HG02588 (cell line): ENCODE results near the gene RNASE12.
"Not testable (repeated sequence)": the region's sequence is repeated elsewhere in the genome, so short reads cannot be mapped to it uniquely, and the experiment has no call there.

Experiments
- ATAC-seq: cut with Tn5 transposase; IDR thresholded peaks from one replicate; pipeline ENCODE4 v1.9.1; 2021; ENCODE audit warnings: mild to moderate bottlenecking, moderate library complexity; ENCODE audit not compliant: unreplicated experiment

RNASE12 gene

GRCh38 chr14:20591235-20591634 is at the start of gene RNASE12:
Gene RNASE12 (minus strand): TSS chr14:20591376. CDS start chr14:20590723, 653 bp downstream.
- ATAC-seq: no peak

- ATAC-seq: peak; percentile 53
Observed at GRCh38 chr14:20632831-20633691, 41.9 kb upstream of the RNASE12 start.

GRCh38 chr14:20632448-20632830 is 41.3 kb upstream of the RNASE12 start:
- ATAC-seq: no peak

DNA sequence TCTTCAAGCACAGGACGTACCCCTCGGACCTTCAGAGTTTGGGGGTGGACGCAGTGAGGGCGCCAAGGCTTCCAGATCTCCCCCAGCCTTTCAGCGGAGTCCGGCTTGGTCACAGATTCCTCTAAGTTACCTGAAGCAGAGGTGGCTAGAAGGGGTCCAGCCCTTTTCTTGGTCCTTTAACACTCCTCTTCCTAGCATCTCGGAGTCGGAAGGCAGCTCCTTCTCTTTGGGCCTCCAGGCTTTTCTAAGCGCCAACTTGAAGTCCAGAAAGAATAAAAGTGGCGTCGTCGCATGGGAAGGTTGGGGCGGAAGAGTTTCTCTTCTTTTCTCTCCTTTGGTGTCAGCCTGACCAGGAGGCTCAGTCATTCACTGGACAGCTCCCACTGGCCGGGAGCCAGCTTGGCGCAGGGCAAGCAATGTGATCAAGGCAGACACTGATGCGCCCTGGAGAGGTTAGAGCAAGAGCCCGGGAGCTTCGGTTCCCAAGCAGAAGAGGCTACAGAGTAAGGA is 40.8 kb upstream of the RNASE12 start:
- no peak for ATAC-seq

GRCh38 chr14:20631023-20631879 is 40.1 kb upstream of the RNASE12 start:
- no peak for ATAC-seq

DNA sequence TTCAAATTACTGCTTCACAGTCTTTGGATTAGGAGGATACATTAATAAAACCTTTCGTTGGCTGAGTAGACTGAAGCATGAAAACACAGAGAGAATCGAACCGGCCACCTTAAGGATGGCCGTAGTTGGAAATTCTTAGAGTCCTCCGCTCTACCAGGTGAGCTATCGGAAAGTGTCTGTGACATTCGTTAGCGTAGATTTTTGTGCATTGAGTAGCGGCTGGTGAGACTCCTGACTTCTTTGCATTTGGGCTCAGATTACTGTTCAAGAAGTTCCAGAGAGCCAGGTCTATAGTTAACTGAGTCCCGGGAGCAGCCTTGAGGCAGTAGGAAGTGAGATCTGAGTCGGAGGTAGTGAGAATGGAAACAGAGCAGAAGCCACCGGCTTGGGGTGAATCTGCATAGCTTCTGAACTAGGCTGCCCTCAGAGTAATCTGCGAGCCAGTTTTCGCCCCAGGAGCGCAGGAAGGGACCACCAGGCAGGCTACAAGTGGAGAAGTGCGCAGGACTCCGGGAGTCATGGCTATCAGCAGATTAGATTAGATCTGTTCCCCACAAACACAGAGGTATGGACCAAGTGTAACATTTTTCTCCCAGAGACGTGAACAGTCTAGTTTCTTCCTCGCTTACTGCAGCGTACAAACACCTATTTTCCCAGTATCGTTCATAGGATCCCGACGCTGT is 39.3 kb upstream of the RNASE12 start:
- no peak for ATAC-seq

GRCh38 chr14:20628063-20628854 is 37.1 kb upstream of the RNASE12 start:
- no peak for ATAC-seq

DNA sequence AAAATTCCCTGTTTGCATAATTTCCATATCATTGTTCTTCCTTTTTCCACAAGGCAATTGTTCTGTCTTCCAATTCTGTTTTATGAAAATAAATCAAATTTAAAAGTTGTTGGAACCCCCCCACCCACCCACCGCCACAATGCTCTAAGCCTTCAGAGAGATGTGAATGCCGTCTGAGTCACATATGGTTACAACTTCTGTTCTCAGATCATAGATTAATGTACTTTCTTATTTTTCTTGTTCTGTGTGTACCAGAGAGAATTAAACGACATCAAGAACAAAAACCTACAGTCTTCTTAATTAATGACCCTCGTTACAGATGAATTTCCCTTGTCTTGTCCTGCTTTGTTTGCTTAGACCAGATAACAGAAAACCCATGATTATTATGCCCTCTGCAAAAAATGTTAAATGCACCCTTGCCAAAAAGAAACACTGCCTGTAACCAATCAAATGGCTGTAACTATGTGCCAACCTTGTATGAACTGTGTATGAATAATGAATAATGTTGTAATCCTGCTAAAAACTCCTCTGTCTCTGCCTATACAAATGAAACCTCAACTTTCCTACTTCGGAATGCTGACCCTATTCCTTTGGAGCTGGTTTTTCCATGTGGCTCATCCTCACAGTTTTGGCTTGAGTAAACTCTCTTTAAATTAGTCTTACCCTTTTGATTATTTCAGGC is 36.3 kb upstream of the RNASE12 start:
- no peak for ATAC-seq

- no peak for ATAC-seq
Observed at GRCh38 chr14:20626274-20626673, 35.1 kb upstream of the RNASE12 start.

- no peak for ATAC-seq
Observed at GRCh38 chr14:20624495-20625070, 33.4 kb upstream of the RNASE12 start.

DNA sequence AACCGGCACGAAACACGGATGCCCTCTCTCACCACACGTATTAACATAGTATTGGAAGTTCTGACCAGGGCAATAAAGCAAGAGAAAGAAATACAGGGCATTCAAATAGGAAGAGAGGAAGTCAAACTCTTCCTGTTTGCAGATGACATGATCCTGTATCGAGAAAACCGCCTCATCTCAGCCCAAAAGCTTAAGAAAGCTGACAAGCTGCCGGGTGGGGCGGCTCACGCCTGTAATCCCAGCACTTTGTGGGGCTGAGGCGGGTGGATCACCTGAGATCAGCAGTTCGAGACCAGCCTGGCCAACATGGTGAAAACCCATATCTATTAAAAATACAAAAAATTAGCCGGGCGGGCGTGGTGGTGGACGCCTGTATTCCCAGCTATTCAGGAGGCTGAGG is 32.6 kb upstream of the RNASE12 start:
- ATAC-seq: no peak

- no peak for ATAC-seq
Observed at GRCh38 chr14:20622816-20623291, 31.7 kb upstream of the RNASE12 start.

GRCh38 chr14:20620798-20621478 is 29.8 kb upstream of the RNASE12 start:
- ATAC-seq: no peak

- ATAC-seq: not testable (repeated sequence)
Observed at GRCh38 chr14:20619688-20620087, 28.5 kb upstream of the RNASE12 start.

GRCh38 chr14:20618271-20618749 is 27.1 kb upstream of the RNASE12 start:
- ATAC-seq: no peak

DNA sequence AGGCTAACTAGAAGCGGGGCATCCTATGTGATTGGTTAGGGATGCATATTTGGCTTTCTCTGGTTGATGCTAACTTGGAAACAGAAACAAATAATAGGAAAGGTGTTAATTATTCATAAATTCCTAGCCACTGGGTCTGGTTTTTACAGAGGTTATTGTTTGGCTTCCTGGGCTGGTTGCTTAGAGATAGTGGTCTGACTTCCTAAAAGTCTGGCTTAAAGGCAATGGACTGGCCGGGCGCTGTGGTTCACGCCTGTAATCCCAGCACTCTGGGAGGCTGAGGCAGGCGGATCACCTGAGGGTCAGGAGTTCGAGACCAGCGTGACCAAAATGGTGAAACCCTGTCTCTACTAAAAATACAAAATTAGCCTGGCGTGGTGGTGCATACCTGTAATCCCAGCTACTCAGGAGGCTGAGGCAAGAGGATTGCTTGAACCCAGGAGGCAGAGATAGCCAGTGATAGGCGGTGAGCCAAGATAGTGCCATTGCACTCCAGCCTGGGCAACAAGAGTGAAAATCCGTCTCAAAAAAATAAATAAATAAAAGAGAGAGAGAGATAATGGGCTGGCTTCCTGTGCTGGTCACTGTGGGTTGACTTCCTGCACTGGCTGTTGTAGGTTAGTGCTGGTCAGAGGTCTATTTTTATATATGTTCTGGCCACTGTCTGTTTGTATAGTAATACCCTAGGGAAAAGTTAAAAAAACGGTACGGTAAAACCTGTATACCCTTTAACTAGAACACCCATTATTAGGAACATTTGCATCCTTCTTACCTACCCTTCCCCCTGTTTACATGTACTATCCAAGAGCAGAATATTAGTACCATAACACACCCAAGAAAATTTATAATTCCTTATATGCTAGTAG is 26.2 kb upstream of the RNASE12 start:
- no peak for ATAC-seq

GRCh38 chr14:20615996-20616395 is 24.8 kb upstream of the RNASE12 start:
- ATAC-seq: no peak
